ENCODE data around the gene SPDEF.

GRCh38 chr6:34496103-34496685, 59.9 kb downstream of the SPDEF start:
- TF ChIP-seq POLR2A (IDR thresholded peaks at IDR 0.05) (no peak), POLR2AphosphoS5 (IDR thresholded peaks at IDR 0.05) (no peak), CTCF (IDR thresholded peaks at IDR 0.05) (no peak)
